HG03196 (cell line): ENCODE results near the gene SLC9A9.

Experiments used
- ATAC-seq: cut with Tn5 transposase; IDR thresholded peaks from one replicate; pipeline ENCODE4 v1.9.1; 2021; ENCODE audit not compliant: unreplicated experiment

The SLC9A9 gene

DNA sequence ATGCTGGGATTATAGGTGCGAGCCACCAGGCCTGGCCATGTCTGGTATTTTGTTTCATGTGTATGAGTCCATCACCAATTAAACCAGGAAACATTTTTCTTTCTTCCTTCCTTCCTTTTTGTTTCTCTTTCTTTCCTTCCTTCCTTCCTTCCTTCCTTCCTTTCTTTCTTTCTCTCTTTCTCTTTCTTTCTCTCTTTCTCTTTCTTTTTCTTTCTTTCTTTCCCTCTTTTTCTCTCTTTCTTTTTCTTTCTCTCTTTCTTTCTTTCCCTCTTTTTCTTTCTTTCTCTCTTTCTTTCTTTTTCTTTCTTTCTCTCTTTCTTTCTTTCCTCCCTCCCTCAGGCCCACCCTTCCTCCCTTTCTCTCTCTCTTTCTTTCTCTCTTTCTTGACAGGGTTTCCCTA is 83.4 kb downstream of the SLC9A9 start:
- no peak for ATAC-seq

DNA sequence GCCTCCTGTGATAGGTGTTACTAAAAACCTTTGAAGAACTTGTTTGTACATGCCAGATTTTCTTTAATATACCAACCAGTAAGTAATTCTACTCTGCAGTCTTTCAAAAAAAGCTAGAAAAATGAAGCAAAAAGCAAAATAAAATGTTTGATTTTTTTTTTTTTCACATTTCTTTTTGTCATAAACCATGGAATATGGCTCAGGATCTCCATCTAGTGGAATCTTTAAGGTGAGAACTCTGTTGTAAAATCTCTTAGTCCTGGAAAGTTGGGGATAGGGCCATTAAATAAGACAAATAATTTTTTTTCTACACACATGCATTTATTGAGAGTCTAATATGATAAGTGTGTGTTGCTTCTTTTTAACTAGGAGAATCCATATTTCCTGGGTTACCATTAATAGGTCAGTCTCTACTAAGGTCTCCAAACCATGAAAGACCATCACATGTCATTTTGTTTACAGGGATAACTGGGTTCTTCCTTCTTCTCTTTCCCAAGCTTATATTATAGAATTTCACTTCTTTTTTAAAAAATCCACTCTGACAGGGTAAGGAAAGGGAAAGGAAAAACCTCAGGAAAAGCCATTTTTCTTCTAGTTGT is 84.6 kb downstream of the SLC9A9 start:
- no peak for ATAC-seq

GRCh38 chr3:143757691-143758090 is 90.6 kb downstream of the SLC9A9 start:
- no peak for ATAC-seq

DNA sequence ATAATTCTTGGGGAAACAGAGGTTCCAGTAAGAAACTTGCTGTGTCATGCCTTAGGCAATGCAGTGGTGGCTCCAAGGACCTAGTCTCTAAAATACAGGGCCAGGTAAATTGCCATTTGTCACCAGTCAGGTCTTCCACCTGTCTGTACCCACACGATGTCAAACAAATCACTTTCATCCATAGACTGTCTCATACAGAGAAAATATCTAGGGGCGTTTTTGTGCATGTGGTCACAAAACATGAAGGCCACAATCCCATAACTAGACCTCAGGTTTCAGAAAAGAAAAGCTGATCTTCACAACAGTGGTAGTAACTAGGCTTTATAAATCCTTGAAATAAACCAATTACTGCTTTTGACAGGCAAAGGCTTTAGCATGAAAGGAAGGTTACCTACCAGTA is 92.3 kb downstream of the SLC9A9 start:
- no peak for ATAC-seq

DNA sequence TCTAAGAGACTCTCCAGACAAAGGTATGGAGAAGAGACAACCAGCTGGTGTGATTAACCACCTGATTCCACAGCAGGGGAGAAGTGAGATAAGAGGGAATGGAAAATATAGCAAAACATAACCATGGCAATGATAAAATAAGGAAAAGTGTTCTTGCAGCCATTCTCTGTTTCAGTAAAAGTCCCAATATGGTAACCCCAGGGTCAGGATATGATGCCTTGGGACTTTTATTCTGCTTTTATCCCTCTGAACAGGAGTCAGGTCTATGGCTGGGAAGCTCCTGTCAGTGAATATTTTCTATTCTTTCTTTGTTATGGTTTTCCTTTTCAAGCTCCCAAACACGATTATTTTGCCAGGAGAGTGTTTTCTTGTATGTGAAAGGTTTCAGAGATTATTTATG is 94.2 kb downstream of the SLC9A9 start:
- no peak for ATAC-seq

GRCh38 chr3:143753456-143753855 is 94.8 kb downstream of the SLC9A9 start:
- ATAC-seq: no peak

GRCh38 chr3:143753006-143753405 is 95.3 kb downstream of the SLC9A9 start:
- no peak for ATAC-seq

DNA sequence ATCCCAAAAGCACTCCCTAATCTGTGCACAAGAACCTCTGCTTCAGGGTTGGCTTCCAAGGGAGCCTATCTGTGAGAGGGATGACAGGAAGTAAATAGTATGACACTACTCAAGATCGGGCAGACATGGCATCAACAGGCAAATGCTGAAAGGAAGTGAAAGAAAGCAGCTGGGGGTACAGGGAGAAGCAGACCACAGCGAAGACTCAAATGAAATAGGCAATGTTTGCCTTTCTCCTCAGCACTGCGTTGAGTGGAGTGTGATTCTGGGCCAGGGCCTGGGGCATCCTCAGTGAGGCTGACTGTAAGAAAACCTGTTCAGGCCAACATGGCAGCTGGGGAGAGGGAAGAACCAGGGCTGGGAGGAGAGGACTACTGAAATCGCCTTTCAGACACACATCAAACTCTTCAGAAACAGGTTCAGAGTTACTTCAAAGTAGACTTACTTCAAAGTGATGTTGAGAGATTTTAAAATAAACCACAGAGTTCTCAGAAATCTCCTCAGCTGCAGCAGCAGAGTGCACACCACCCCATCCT is 96.6 kb downstream of the SLC9A9 start:
- peak; percentile 83 for ATAC-seq

GRCh38 chr3:143750841-143751240 is 97.4 kb downstream of the SLC9A9 start:
- ATAC-seq: no peak

DNA sequence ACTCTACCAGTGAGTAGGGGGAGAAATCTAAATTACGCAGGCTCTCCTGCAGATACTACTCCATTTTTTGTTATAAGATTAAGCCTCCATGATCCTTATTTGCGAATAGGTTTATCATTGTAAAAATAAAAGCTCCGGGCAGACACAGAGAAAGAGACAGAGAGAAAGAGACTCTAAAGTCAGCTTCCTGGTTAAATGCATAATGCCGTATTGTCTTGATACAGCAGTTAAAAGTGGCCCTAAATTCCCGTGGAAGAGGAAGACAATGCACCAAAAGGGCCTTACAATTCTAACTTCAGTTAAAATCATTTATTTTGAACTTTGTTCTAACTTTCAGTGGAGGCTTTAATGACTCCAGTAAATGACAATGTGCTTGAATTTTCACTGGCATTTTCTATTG is 98.3 kb downstream of the SLC9A9 start:
- no peak for ATAC-seq

GRCh38 chr3:143737065-143737464 is 111.2 kb downstream of the SLC9A9 start:
- ATAC-seq: no peak

DNA sequence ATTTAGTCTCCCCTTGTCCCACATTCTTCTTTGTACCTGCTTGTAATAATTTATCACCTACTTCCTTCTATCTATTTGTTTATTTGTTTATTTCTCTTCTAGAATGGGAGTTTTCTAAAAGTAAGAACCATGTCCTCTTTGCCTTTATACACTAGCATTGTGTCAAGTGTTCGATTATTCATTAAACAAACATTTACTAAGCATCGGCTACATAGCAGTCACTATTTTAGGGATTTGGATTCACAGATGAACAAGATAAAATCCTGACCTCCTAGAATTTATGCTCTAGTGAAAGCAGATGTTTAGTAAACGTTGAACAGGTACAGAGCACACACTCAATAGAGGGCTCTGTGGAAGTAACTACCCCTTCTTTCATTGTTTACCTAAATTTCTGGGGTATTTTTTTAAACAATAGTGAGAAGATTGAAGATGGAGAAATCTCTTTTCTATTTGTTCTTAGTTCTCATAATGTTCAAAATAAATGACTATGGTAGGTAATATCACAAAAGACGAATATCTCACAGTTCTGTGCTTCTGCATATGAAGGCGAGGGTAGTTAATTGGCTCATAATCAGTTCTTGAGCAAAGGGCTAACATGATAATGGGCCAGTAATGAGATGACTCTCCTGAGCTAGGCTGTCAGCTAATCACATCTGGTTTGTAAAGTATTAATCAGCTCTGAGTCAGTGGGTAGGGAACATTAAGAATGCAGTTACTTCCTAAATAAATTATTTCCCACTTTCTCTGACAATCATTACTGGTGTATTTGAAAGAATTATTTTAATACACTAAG is 111.9 kb downstream of the SLC9A9 start:
- no peak for ATAC-seq

DNA sequence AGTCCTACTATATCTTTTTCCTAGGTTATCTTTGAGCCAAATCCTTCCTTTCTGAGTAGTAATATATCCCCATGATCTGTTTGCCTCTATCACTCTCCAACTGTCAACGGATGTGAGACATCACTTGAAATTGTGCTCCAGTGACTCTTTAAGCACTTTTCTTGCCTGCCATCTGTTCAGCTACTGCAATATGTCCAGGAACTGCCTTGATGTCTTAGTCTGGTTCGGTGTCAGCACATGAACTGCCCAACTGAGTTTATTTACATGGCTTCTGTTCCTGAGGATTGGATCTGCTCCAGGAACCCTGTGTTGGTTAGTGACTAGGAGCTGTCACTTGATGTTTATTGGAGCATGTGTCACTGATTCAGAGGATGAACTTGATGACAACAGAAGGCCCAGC is 116.5 kb downstream of the SLC9A9 start:
- ATAC-seq: no peak

- ATAC-seq: no peak
Measured at GRCh38 chr3:143731320-143731719, 116.9 kb downstream of the SLC9A9 start.

DNA sequence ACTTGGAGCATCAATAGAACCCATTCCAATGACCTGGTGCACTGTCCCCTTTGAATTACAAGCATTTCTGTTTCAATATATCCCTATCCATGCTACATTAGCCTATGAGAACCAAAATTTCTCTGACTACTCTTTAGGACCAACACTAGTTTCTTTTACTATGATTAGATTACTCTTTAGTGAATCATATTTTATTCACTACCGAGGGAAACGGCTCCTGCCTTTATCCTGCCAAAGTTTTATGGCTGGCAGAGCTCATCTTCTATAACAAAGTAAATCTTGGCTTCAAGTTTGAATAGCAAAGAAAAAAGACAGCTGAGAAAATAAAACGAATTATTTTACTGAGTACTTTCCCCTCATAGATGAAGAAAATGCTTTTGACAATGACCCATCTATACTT is 120.9 kb downstream of the SLC9A9 start:
- ATAC-seq: no peak

DNA sequence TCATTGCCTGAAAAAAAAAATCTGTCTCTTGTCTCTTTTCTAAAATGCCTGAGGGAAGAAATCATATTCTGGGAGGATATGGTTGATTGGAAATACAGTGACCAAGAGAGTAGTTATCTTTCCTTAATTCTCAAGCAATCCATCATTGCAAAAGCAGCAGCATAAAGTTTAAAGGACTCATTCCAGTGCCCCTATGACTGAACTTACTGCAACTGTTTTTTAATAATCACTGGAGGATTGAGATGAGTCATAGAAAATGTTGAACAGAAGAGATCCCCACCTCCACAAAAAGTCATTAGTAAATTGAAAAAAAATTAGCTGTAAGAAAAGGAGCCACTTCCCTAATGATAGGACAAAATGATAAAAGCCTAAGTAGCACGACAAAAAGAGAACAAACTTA is 121.5 kb downstream of the SLC9A9 start:
- no peak for ATAC-seq

DNA sequence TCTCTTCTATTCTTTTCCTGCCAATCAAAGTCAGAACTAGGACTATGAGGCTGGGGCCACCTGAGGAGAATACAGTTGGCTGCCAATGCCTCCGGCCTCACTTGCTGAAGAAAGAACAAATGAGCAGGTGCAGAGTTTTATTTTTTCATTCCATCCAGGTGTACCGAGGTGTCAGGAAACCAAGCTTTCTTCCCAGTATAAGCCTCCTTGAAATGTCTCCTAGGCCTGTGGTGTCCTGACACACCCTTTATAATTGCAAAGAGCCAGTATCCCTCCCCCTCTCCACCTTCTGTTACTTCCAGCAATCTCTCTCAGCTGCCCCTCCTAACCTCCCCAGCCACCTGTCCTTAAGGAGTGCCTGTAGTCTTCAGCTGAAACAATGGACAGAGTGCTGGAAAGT is 127.9 kb downstream of the SLC9A9 start:
- ATAC-seq: no peak

- no peak for ATAC-seq
Measured at GRCh38 chr3:143718463-143718862, 129.8 kb downstream of the SLC9A9 start.

- ATAC-seq: no peak
Measured at GRCh38 chr3:143716731-143717130, 131.5 kb downstream of the SLC9A9 start.

GRCh38 chr3:143712522-143712921 is 135.7 kb downstream of the SLC9A9 start:
- no peak for ATAC-seq

DNA sequence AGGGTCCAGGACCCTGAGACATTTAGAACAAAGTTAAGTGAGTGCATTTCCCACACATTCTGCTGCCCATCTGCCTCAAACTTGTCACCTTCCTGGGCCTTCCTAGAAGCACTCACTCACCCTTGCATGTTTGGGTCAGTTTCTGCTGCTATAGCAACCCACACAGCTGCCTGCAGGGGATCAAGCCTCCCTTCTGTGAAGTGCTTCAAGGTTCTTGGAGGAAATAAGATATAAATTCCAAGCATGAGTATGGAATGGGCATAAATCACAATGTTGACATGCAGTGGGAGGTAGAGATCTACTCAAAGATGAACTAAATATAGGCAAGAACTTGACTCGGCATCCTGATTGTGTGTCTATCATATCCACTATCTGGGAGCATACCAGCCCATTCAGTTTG is 140.4 kb downstream of the SLC9A9 start:
- no peak for ATAC-seq

DNA sequence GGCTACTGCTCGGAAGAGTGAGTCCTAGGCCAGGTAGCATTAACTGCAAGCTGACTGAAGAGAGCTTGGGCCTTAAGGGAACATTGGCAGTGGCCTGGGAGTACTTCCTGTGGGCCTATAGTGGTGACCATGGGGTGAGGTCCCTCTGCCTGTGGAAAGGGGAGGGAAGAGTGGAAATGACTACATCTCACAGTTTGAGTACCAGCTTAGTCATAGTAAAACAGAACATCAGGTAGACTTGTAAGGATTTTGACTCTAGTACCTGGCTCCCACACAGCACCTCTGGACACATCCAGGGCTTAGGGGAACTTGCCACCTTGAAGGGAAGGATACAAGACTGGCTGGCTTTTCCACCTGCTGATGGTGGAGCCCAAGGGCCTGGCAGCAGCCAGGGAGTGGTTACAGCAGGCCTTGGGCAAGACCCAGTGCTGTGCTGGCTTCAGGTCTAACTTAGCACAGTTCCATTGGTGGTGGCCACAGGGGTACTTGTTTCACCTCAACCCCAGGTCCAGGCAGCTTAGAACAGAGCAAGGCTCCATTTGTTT is 147.8 kb downstream of the SLC9A9 start:
- no peak for ATAC-seq
